Panc1 (cell line): ENCODE results near the gene IFNL3. TPM values are rescaled to one million over a fixed set of nuclear protein-coding genes. Genes with fewer than 3 reads are reported as not detected.

ENCODE experiments used
- ATAC-seq: fragments of 200-7000 bp; cut with Tn5 transposase; 2 replicates; pipeline ENCODE4 v1.9.1; 2020; ENCODE audit warnings: mild to moderate bottlenecking, moderate library complexity
- BruUV-seq: library from RNA; stranded (reverse); fragments of 400-500 nt; replicated peaks from 2 replicates; lab custom pipeline; 2021; lab: Mats Ljungman, UMichigan
- CTCF ChIA-PET: fragments of 300-600 bp; sonication (Branson Sonifier 250); formaldehyde crosslinking; loops from one replicate; lab custom pipeline; 2022; ENCODE audit warnings: antibody characterized with exemption; lab: Charles Lee
- POLR2A ChIA-PET: fragments of 300-600 bp; sonication (Branson Sonifier 250); formaldehyde crosslinking; loops from one replicate; lab custom pipeline; 2022; ENCODE audit warnings: antibody characterized with exemption; lab: Charles Lee
- DNase-seq: peaks from one replicate; pipeline ENCODE4 v3.0.0-alpha.2; 2010; ENCODE audit warnings: low read depth, low spot score
- H3K27ac ChIP-seq: 2 replicates; pipeline ENCODE4 v1.5.1; 2011; ENCODE audit warnings: mild to moderate bottlenecking, low read length, inconsistent platforms
- H3K27me3 ChIP-seq: fragments of 200-500 bp; sonication (Bioruptor generic); 2 replicates; pipeline ENCODE4 v1.6.0; 2014; ENCODE audit warnings: low read length, inconsistent platforms; ENCODE audit not compliant: control insufficient read depth, insufficient read depth
- H3K36me3 ChIP-seq: fragments of 200-500 bp; sonication (Bioruptor generic); 2 replicates; pipeline ENCODE4 v1.5.1; 2014; ENCODE audit warnings: inconsistent platforms, mild to moderate bottlenecking, low read length, moderate library complexity; ENCODE audit not compliant: control insufficient read depth, insufficient read depth
- H3K4me1 ChIP-seq: 2 replicates; pipeline ENCODE4 v1.5.1; 2011; ENCODE audit warnings: inconsistent platforms, mild to moderate bottlenecking, low read length, moderate library complexity; ENCODE audit not compliant: control insufficient read depth, insufficient read depth
- H3K4me3 ChIP-seq, 2 experiments: 2 replicates each; pipeline ENCODE4 v1.5.1; 2011 to 2012; ENCODE audit warnings: low read depth in 2 of 2, low read length in 2 of 2, mild to moderate bottlenecking in 2 of 2, inconsistent platforms in 1 of 2, moderate library complexity in 1 of 2
- H3K9me3 ChIP-seq: fragments of 200-500 bp; sonication (Bioruptor generic); 2 replicates; pipeline ENCODE4 v1.5.1; 2014; ENCODE audit warnings: low read depth, mild to moderate bottlenecking, inconsistent platforms, low read length, moderate library complexity; ENCODE audit not compliant: control insufficient read depth, insufficient read depth
- CTCF ChIP-seq: fragments of 450-650 bp; IDR thresholded peaks from 2 replicates; pipeline ENCODE4 v1.5.1; 2017; ENCODE audit warnings: mild to moderate bottlenecking
- POLR2AphosphoS5 ChIP-seq: IDR thresholded peaks from 2 replicates; pipeline ENCODE4 v1.6.1; 2012; ENCODE audit warnings: mild to moderate bottlenecking, low read depth, low read length, moderate library complexity
- REST ChIP-seq, 2 experiments: IDR thresholded peaks; 2 replicates each; pipeline ENCODE4 v1.6.1; 2011 to 2012; ENCODE audit warnings: low read depth in 2 of 2, control low read depth in 1 of 2, low read length in 1 of 2, mild to moderate bottlenecking in 1 of 2, moderate library complexity in 1 of 2; ENCODE audit not compliant: insufficient read depth in 1 of 2
- SIN3A ChIP-seq: IDR thresholded peaks from 2 replicates; pipeline ENCODE4 v1.6.1; 2012; ENCODE audit warnings: low read depth, mild to moderate bottlenecking, low read length, moderate library complexity, borderline replicate concordance; ENCODE audit not compliant: insufficient read depth
- TCF7L2 ChIP-seq: IDR thresholded peaks from 2 replicates; pipeline ENCODE4 v1.6.1; 2011; ENCODE audit warnings: mild to moderate bottlenecking, low read depth, low read length, inconsistent platforms
- in situ Hi-C: cut with HindIII; loops from 2 replicates; pipeline ENCODE4 v1.10.0; 2016; ENCODE audit warnings: low sequenced_read_pairs, low pct_unique_long_range_greater_than_20kb
- intact Hi-C: fragments of 100-400 bp; cut with micrococcal nuclease; formaldehyde crosslinking; loops from one replicate; pipeline ENCODE4 v1.10.0; 2022; ENCODE audit not compliant: unreplicated experiment
- total RNA-seq: library from RNA; stranded (reverse); gene quantifications from one replicate; pipeline ENCODE4 v1.2.1, GENCODE V29; 2021; ENCODE audit not compliant: unreplicated experiment

Gene IFNL3
- total RNA-seq, 1 experiment from 2014 or later = not detected

DNA sequence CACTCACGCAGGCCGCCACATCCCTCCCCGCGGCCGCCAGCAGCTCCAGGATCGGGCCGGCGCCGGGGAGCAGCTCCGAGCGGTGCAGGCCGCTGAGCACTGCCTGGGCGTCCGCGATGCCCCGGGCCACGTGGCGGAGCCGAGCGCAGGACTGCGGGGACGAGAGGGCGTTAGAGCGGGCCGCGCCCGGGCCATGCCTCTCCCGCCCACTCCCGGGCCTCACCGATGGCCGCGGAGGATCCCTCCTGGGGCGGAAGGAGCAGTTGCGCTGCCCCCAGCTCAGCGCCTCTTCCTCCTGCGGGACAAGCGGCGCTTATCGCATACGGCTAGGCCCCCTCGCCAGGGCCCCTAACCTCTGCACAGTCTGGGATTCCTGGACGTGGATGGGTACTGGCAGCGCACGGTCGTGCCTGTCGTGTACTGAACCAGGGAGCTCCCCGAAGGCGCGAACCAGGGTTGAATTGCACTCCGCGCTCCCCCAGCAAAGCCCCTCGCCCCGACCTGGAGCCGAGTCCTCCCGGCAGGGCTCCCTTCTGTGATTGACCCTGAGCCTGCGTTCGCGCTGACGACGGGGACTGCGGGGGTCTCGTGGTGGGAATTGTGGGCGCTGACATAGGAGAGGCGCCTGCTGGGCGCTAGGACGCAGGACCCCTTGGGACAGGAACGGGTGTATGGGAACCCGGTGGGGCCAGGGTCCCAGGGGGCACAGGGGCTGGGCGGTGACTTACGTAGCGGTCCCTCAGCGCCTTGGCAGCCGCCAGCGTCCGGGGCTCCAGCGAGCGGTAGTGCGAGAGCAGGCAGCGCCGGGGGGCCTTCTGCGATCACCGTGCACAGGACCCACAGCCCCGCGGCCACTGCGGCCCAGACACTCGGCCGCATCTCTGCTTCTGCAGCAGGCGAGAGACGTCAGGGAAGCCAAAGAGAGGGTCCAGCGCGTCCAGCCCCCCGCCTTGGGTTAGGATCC is 3.2 kb upstream of the IFNL3 start:
- in situ Hi-C loops = no loop called here
- no peak for TF ChIP-seq TCF7L2
- no peak for TF ChIP-seq POLR2AphosphoS5
- TF ChIP-seq CTCF = no peak
- TF ChIP-seq SIN3A = no peak
- TF ChIP-seq REST (IDR thresholded peaks at IDR 0.05; ENCODE audit: insufficient read depth in 1 of 2, low read depth in 2 of 2, low read length in 1 of 2) = no peak
- peaks cover 6% of the 10 kb centered on the region; the same call in 1 of the 2 replicates for H3K27me3 ChIP-seq
- no TSS peak for BruUV-seq
- no peaks in the 10 kb centered on the region for H3K9me3 ChIP-seq
- no peak overlapping the region for H3K4me3 ChIP-seq
- intact Hi-C loops = no loop called here
- ChIA-PET CTCF (interaction anchor here (0.6 kb wide), 1 partner anchor 74 kb away, joined by 3 read pairs; no protein-coding TSS in a partner anchor), POLR2A (no interaction called here)
- ATAC-seq = no peak
- DNase-seq = no peak
- H3K36me3 ChIP-seq = no peaks in the 10 kb centered on the region
- H3K4me1 ChIP-seq = no peaks in the 10 kb centered on the region
- no peak overlapping the region for H3K27ac ChIP-seq

GRCh38 chr19:39246951-39247669 is 2.3 kb upstream of the IFNL3 start:
- no peak for DNase-seq

More at GRCh38 chr19:39246951-39247669, 2.3 kb upstream of the IFNL3 start:
- CTCF ChIA-PET = interaction anchor here (0.6 kb wide), 1 partner anchor 339 kb away, joined by 3 read pairs; no protein-coding TSS in a partner anchor
- Histone ChIP-seq H3K4me3 (no peak overlapping the region), H3K36me3 (no peaks in the 10 kb centered on the region), H3K27me3 (peaks cover 3% of the 10 kb centered on the region; the same call in 1 of the 2 replicates), H3K4me1 (no peaks in the 10 kb centered on the region), H3K9me3 (no peaks in the 10 kb centered on the region), H3K27ac (no peak overlapping the region)
- intact Hi-C loops (no loop called here), in situ Hi-C loops (no loop called here)
- TF ChIP-seq REST (IDR thresholded peaks at IDR 0.05; ENCODE audit: insufficient read depth in 1 of 2, low read depth in 2 of 2, low read length in 1 of 2) (no peak), SIN3A (no peak), TCF7L2 (no peak), POLR2AphosphoS5 (no peak), CTCF (no peak)
- POLR2A ChIA-PET = interaction anchor here (0.6 kb wide), 1 partner anchor 845 kb away, joined by 4 read pairs; no protein-coding TSS in a partner anchor
- peak; percentile 14; the same call in 1 of the 2 replicates for ATAC-seq
- no TSS peak for BruUV-seq
